GM21526 (cell line): Measurements from ENCODE around the gene CARHSP1.
"Not testable (repeated sequence)": the region's sequence is repeated elsewhere in the genome, so short reads cannot be mapped to it uniquely, and the experiment has no call there.

ENCODE experiments used
- ATAC-seq: cut with Tn5 transposase; IDR thresholded peaks from one replicate; pipeline ENCODE4 v1.9.1; 2021; ENCODE audit warnings: moderate library complexity; ENCODE audit not compliant: unreplicated experiment, low FRiP score

Gene CARHSP1

DNA sequence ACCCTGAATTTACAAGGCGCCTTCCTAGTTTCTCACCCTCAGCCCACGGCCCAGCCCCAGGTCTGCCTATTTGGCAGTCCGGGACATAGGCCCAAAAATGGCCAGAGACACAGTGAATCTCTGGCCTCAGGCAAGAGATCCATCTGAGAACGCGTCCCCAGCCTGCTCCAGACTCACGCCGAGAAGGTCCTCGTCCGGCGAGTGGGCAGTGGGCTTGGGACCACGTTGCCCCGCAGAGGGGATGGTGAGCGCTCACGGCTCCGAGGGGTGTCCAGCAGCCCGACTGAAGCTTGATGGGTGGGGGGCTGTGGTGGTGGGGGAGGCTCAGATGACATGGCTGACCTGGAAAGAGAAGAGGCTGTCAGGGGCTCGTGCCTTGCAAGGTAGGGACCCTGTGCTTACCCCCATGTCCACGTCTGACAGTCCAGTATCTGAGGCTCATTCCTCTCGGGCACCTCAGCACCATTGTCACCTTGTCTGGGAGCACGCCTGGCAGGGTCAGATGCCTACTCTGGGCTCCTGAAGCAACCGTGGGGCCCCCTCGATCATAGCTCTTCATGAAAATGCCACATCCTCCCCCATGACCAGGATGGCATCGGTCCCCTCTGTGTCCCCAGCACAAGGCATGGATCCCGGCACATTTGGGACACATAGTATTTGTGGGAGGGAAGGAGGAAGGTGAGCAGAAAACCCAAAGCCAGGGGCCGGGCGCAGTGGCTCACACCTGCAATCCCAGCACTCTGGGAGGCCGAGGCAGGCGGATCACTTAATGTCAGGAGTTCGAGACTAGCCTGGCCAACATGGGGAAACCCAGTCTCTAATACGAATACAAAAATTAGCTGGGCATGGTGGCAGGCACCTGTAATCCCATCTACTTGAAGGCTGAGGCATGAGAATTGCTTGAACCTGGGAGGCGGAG is 9.6 kb downstream of the CARHSP1 start:
- no peak for ATAC-seq

- ATAC-seq, result no peak
Observed at GRCh38 chr16:8855972-8856371, 12.8 kb downstream of the CARHSP1 start.

- ATAC-seq, result no peak
Observed at GRCh38 chr16:8855051-8855786, 13.6 kb downstream of the CARHSP1 start.

- ATAC-seq, result no peak
Observed at GRCh38 chr16:8854298-8854948, 14.4 kb downstream of the CARHSP1 start.

DNA sequence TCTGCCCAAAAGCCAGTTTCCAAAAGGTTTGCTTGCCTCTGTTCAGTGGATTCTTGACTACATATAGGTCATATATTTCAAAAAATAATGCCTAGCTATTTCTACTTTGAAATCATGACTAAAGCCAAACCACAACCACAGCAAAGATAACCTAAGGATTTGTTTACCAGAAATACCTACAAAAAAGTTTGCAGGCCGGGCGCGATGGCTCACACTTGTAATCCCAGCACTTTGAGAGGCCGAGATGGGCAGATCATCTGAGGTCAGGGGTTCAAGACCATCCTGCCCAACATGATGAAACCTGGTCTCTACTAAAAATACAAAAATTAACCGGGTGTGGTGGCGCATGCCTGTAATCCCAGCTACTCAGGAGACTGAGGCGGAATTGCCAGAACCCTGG is 15.2 kb downstream of the CARHSP1 start:
- no peak for ATAC-seq

DNA sequence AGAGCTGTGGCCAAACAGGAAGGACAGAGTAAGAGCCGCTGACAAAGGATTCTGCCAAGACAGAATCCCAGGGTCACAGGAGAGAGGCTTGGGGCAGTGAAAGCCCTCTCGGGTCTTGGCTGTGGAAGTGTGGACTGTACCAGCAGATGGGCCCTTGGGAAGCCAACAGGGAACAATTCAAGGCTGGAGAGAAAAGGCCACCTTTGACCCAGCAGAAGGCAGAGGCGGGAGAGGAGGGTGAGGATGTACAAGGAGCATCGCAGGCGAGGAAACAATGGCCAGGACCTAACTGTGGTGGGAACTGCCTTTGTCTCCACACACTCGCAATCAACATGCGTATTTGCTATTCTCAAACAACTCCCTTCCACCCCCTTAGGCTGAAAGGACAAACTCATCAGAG is 15.7 kb downstream of the CARHSP1 start:
- ATAC-seq, result no peak

- no peak for ATAC-seq
Observed at GRCh38 chr16:8852534-8852933, 16.3 kb downstream of the CARHSP1 start.

- no peak for ATAC-seq
Observed at GRCh38 chr16:8851761-8852403, 16.9 kb downstream of the CARHSP1 start.

DNA sequence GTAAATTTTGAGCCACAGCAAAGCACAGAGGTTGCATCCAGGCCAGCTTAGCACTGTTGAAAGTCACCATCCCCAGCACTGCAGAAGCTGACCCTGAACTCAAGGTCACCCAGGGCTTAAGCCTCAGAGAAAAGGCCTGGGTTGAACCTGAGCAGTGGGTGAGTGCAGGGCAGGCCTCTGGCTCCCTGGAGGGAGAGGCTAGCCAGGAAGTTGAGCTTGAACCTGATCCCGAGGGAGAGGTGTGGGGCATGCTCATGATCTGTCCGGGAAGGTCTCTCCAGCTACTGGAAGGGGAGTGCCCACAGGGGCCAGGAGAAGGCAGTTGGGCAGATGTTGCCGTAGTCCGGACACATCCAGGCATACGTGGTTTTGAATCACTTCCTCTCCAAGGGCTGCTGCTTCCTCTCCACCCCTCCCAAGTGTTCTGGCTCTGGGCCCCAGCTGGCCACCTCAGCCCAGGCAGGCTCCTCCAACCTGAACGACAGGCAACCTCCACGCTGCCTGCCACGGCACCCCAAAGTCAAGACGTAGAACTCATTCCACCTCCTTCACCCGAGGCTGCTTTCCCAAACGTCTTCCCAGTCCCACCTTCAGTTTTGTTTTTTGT is 18.4 kb downstream of the CARHSP1 start:
- no peak for ATAC-seq

DNA sequence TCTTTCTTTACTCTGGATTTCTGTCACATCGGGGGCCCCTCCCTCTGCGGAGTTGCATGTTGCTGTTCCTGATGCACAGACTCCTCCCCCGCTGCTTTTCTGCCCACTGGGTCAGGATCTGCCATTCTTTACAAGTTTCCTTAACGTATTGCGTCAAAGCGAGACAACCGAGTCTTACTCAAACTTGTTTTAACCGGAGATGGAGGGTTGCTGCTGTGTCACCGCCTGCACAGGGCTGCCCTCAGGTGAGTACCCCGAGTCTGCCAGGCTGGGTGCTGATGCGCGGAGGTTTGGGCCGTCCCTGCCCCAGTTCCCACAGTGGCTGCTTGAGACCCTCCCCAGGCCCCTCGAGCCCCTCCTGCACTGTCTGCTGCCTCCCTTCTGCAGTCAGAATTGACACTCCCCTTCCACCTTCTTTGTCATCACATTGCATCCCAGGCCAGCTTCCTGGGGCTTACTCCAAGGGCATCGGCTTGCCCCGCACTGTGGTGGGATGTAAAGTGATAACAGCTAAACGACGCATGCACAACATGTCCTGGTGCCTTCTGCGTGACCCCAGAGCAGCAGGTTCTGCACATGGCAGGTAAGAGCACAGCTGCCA is 19.3 kb downstream of the CARHSP1 start:
- ATAC-seq, result no peak

DNA sequence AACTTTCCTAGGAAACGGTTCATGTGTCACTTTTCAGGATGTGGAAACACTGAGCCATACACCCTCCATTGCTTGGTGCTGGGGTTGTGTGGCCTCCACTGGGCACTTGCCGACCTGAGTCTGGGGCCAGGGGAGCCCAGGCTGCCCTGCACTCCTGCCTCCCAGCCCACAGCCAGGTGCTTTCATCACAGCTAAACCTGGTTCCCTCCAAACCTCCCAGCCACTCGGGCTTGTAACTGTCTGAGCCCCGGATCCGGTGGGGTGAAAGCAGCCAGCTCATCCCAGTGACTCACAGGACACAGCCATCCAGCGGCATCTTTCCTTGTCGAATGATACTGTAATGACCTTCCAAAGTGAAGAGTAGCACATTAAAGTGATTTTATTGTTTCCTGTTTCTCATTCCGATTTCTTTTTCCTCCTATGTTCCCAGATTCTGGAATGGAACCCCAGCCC is 19.8 kb downstream of the CARHSP1 start:
- ATAC-seq, result no peak

DNA sequence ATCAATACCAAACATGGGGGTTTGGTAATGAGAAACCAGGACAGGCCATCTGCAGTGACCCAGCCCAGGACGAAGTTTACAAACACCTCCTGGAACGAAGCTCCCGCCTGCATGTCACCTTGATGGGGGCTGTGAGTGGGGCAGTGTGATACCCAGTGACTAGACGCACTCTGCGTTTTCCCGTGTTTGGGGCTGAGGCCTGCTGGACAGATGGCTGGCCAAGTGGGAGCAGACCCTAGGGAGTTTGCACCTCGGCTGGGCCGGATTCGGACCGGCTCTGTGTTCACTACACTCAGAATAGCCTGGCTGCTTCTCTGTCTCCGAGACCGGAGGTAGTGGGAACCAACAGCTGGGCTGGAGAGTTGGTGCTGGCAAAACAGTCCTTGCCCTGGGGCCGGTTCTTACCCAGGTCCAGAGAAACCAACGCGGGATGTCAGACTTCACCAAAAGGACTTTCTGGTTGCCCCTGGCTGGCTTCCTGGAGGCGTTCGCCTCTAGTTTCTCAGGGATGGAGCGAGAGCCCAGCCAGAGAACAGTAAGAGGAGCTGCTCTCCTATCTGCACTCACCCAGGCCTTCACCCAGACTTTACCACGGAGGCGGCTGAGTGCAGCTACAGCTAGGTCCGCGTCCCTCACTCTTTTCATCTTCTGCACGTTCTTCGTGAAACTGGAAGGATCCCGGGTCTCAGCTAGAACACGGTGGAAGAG is 20.4 kb downstream of the CARHSP1 start:
- ATAC-seq, result no peak

- no peak for ATAC-seq
Observed at GRCh38 chr16:8847623-8848022, 21.2 kb downstream of the CARHSP1 start.

- no peak for ATAC-seq
Observed at GRCh38 chr16:8847145-8847544, 21.7 kb downstream of the CARHSP1 start.

- ATAC-seq, result no peak
Observed at GRCh38 chr16:8846401-8846932, 22.3 kb downstream of the CARHSP1 start.

GRCh38 chr16:8845699-8846298 is 23.0 kb downstream of the CARHSP1 start:
- no peak for ATAC-seq

GRCh38 chr16:8843296-8843695 is 25.5 kb downstream of the CARHSP1 start:
- not testable (repeated sequence) for ATAC-seq

DNA sequence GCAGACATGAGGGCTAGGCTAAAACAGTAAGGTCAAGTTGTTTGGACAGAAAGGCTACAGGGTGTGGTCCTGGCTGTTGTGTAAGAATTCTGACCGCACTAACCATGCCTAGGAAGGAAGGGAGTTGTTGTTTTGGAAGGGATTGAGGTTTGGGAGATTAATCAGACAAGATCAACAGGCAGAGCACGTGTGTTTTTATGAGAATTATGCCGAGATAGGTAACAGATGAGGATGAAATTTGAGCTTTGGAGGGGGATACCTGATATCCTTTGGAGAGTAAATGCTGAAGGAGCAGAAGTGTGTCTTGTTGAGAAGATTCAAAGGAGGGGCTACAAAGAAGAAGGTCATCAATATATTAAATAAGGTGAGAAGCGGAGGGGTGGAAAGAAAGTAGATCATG is 26.8 kb downstream of the CARHSP1 start:
- ATAC-seq, result not testable (repeated sequence)

DNA sequence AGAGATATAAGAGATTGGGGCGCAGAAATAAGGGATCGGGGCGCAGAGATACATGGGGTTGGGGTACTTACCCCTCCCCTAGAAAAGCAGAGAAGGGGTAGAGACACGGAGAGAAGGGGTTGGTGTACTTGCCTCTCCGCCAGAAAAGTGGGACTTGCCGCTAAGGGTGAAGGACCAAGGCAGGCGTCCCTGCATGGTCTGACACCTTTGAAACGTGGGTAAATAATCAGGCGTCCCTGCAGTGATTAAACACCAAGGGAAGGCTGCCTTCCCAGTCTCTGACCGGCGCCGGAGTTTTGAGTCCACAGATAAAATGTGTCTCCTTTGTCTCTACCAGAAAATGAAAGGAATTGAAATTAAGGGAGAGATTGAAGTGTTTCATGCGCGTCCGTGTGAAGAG is 31.2 kb downstream of the CARHSP1 start:
- not testable (repeated sequence) for ATAC-seq
